HK-2 (cell line): Measurements from ENCODE around the gene RNF220.

Experiments used
- DNase-seq: peaks from one replicate; pipeline ENCODE4 v3.0.0-alpha.2; 2018; ENCODE audit not compliant: unreplicated experiment

The RNF220 gene

GRCh38 chr1:44407430-44408211 lies 2.6 kb downstream of the RNF220 start:
- no peak for DNase-seq

GRCh38 chr1:44408212-44408582 lies 3.1 kb downstream of the RNF220 start:
- no peak for DNase-seq

- no peak for DNase-seq
These were observed 3.9 kb downstream of the RNF220 start for GRCh38 chr1:44408632-44409602.

- DNase-seq = no peak
These were observed 4.7 kb downstream of the RNF220 start for GRCh38 chr1:44409757-44410156.

DNA sequence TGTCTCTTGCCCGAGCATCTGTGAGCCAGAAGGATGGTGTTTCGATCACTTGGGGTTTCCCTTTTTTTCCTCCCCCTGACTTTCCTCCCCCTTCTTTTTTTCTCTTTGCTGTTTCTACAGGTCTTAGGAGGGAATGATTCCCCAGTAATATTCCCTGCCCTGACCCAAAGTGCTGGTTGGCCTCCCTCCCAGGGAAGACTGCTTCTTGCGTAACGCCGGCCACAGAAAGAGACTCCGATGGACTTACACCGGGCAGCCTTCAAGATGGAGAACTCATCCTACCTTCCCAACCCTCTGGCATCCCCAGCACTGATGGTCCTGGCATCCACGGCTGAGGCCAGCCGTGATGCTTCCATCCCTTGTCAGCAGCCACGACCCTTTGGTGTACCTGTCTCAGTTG lies 6.8 kb downstream of the RNF220 start:
- no peak for DNase-seq

- no peak for DNase-seq
These were observed 7.5 kb downstream of the RNF220 start for GRCh38 chr1:44412601-44413000.

DNA sequence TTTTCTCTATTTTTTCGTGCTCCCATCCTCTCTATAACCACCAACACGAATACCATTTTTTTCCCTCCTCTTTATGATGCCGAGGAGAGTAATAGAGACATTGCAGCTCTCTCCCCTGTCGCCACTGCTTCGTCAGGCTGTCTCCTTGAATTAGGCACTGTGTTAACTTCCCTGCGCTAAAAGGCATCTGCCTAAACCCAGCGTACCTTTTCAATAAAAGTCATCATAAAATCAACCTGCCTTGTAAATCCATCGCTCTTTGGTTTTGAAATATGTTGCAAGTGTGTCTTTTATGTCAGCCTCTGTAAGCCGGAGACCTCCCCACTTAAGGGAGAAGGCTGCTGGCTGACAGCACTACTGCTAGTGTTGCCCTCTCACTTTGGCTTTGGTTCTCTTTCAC lies 8.7 kb downstream of the RNF220 start:
- DNase-seq = no peak

- DNase-seq = no peak
These were observed 10.0 kb downstream of the RNF220 start for GRCh38 chr1:44415013-44415412.

- DNase-seq = no peak
These were observed 11.4 kb downstream of the RNF220 start for GRCh38 chr1:44416408-44416807.

GRCh38 chr1:44417351-44418021 lies 12.4 kb downstream of the RNF220 start:
- no peak for DNase-seq

- DNase-seq = no peak
These were observed 13.1 kb downstream of the RNF220 start for GRCh38 chr1:44418022-44418673.

DNA sequence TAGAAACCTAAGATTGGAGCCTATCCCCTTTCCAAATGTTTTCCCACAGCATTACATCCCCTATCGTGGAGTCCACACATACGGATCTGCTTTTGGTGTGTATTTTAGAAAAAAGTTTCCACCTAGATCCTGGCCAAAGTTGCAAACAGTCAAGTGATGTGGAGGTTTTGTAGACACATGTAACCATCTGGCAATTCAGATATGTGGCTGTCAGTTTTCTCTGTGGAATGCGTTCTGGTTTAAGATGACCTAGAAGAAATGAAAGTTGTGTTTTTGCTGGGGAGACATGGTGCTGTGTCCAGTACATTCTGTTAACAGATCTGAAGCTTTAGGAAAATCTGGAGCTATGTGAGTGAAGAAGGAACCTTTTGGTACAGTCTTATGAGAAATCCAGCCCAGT lies 14.8 kb downstream of the RNF220 start:
- no peak for DNase-seq

DNA sequence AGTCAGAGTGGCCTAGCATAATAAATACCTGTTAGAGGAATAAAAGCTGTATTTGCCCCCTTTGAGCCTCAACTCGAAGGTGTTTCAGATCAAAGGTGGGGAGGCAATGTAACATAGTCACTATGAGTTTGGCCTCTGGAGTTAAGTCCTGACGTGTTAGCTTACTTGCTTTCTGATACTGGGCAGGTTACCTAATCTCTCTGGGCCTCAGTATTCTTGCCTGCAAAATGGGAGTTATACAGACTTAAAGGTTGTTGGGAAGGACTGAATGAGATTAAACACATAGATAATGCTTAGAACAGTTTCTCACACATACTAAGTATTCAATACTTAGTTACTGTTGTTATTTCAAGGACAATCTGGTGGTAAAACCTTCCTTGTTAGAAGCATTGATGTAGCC lies 15.5 kb downstream of the RNF220 start:
- no peak for DNase-seq

- DNase-seq = no peak
These were observed 16.4 kb downstream of the RNF220 start for GRCh38 chr1:44421446-44421884.

- no peak for DNase-seq
These were observed 17.1 kb downstream of the RNF220 start for GRCh38 chr1:44422161-44422560.

- DNase-seq = no peak
These were observed 18.8 kb downstream of the RNF220 start for GRCh38 chr1:44423591-44424537.

DNA sequence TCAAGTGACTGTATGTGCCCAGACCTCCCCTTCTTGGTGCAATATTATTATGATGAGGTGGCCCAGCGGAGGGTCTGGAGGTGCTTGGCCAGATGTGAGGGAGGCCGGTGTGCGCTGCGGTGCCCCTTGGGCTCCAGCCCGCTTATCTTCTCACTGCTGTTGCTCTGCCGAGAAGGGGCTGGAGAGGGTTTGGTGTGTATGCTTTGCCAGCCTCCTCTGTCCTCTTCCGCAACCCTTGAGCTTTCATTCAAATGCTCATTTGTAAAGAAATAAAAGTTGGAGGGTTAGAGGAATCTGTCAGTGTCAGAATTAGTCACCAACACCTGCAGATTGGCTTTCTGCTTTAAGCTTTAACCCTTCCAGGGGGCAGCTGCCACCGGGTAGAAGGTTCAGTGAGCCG lies 19.7 kb downstream of the RNF220 start:
- DNase-seq = no peak

GRCh38 chr1:44425341-44426082 lies 20.5 kb downstream of the RNF220 start:
- DNase-seq = no peak

GRCh38 chr1:44431861-44432260 lies 26.8 kb downstream of the RNF220 start:
- no peak for DNase-seq

- DNase-seq = no peak
These were observed 28.2 kb downstream of the RNF220 start for GRCh38 chr1:44433209-44433608.
